ENCODE data around the gene OSBPL6.

GRCh38 chr2:178152977-178153376 is 41.3 kb upstream of the OSBPL6 start:
- TF ChIP-seq ARNT (IDR thresholded peaks at IDR 0.05) = no peak
- no peak for TF ChIP-seq SRSF4 (IDR thresholded peaks at IDR 0.05; ENCODE audit: low read depth, low read length, poor library complexity, severe bottlenecking)
- TF ChIP-seq ATF3 (CRISPR knock-in tag; IDR thresholded peaks at IDR 0.05) = no peak
- TF ChIP-seq KAT7 (CRISPR knock-in tag; IDR thresholded peaks at IDR 0.05; ENCODE audit: borderline replicate concordance) = no peak
